Measurements from ENCODE around the gene GRIK4. TPM values are rescaled to one million over a fixed set of nuclear protein-coding genes. Genes with fewer than 3 reads are reported as not detected.

Gene GRIK4
- total RNA-seq, 1 experiment from 2014 or later: 3.3 TPM

DNA sequence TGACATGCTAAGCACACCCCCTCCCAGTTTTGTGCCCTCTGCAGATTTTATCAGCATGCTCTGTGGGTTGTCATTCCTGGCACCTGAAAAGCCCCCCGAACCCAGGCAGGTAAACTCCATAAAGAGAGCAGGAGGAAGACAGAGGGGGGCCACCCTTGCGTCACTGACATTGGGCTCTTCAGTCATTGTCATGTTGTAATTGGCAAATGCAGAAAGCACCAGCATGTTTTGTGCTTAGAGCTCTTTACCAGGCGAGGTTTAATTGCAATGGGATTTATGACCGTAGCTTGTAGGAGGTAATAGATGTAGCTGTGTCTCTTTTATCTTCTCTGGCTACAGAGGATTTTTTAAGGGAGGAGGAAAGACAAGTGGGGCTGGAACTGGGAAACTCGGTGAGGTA lies 201.7 kb downstream of the GRIK4 start (continued):
- no peak for TF ChIP-seq PRRX2 (CRISPR knock-in tag; IDR thresholded peaks at IDR 0.05)
- TF ChIP-seq ZNF263 (CRISPR knock-in tag; IDR thresholded peaks at IDR 0.05; ENCODE audit: low read depth): no peak
- TF ChIP-seq NR3C1 (CRISPR knock-in tag; conservative IDR thresholded peaks at IDR 0.05; ENCODE audit: low read depth): no peak
- no peak for TF ChIP-seq SOX15 (CRISPR knock-in tag; IDR thresholded peaks at IDR 0.05)

DNA sequence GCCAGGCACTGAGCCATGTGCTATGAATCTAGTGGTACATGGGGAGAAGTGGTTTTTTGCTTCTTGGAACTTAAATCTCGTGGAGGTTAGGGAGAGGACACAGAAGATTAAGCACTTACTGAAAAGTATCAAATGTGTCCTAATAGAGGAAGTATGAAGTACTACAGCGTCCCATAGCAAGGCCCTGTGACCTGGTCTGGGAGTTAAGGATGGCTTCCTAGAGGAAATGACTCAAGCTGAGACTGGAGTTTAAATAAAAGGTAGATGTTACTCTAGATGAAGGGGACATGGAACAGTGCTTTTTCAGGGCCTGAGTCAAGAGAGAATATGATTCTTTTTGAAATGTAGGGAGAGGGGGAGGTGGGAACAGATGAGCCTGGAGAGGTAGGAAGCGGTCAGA lies 202.9 kb downstream of the GRIK4 start:
- H3K4me3 Mint-ChIP-seq: no peak overlapping the region
- CTCF ChIA-PET: interaction anchor here (0.9 to 4.0 kb wide), 13 partner anchors 8 to 238 kb away, joined by 3 to 34 read pairs (median 5); partner anchors contain the start of gene GRIK4
- no peak for DNase-seq (ENCODE audit: low spot score)
- POLR2A ChIA-PET: no interaction called here
- H3K27me3 Mint-ChIP-seq (ENCODE audit: low read depth): no peaks in the 10 kb centered on the region; the same call in 1 of the 2 replicates
- H3K4me1 Mint-ChIP-seq: peaks cover 53% of the 10 kb centered on the region
- no peak overlapping the region for H3K27ac Mint-ChIP-seq
- H3K36me3 Mint-ChIP-seq: no peaks in the 10 kb centered on the region
- TF ChIP-seq, protein P1, sequence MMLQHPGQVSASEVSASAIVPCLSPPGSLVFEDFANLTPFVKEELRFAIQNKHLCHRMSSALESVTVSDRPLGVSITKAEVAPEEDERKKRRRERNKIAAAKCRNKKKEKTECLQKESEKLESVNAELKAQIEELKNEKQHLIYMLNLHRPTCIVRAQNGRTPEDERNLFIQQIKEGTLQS (CRISPR knock-in tag; conservative IDR thresholded peaks at IDR 0.05): no peak
- TF ChIP-seq, protein P2, sequence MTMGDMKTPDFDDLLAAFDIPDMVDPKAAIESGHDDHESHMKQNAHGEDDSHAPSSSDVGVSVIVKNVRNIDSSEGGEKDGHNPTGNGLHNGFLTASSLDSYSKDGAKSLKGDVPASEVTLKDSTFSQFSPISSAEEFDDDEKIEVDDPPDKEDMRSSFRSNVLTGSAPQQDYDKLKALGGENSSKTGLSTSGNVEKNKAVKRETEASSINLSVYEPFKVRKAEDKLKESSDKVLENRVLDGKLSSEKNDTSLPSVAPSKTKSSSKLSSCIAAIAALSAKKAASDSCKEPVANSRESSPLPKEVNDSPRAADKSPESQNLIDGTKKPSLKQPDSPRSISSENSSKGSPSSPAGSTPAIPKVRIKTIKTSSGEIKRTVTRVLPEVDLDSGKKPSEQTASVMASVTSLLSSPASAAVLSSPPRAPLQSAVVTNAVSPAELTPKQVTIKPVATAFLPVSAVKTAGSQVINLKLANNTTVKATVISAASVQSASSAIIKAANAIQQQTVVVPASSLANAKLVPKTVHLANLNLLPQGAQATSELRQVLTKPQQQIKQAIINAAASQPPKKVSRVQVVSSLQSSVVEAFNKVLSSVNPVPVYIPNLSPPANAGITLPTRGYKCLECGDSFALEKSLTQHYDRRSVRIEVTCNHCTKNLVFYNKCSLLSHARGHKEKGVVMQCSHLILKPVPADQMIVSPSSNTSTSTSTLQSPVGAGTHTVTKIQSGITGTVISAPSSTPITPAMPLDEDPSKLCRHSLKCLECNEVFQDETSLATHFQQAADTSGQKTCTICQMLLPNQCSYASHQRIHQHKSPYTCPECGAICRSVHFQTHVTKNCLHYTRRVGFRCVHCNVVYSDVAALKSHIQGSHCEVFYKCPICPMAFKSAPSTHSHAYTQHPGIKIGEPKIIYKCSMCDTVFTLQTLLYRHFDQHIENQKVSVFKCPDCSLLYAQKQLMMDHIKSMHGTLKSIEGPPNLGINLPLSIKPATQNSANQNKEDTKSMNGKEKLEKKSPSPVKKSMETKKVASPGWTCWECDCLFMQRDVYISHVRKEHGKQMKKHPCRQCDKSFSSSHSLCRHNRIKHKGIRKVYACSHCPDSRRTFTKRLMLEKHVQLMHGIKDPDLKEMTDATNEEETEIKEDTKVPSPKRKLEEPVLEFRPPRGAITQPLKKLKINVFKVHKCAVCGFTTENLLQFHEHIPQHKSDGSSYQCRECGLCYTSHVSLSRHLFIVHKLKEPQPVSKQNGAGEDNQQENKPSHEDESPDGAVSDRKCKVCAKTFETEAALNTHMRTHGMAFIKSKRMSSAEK (CRISPR knock-in tag; IDR thresholded peaks at IDR 0.05; ENCODE audit: borderline replicate concordance): no peak
- TF ChIP-seq ZNF396 (CRISPR knock-in tag; IDR thresholded peaks at IDR 0.05; ENCODE audit: borderline replicate concordance) (no peak), ZNF263 (CRISPR knock-in tag; IDR thresholded peaks at IDR 0.05; ENCODE audit: low read depth) (no peak)
- TF ChIP-seq, protein P3, sequence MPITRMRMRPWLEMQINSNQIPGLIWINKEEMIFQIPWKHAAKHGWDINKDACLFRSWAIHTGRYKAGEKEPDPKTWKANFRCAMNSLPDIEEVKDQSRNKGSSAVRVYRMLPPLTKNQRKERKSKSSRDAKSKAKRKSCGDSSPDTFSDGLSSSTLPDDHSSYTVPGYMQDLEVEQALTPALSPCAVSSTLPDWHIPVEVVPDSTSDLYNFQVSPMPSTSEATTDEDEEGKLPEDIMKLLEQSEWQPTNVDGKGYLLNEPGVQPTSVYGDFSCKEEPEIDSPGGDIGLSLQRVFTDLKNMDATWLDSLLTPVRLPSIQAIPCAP (CRISPR knock-in tag; IDR thresholded peaks at IDR 0.05): no peak
- no peaks in the 10 kb centered on the region for H3K9me3 Mint-ChIP-seq
- ATAC-seq: no peak

DNA sequence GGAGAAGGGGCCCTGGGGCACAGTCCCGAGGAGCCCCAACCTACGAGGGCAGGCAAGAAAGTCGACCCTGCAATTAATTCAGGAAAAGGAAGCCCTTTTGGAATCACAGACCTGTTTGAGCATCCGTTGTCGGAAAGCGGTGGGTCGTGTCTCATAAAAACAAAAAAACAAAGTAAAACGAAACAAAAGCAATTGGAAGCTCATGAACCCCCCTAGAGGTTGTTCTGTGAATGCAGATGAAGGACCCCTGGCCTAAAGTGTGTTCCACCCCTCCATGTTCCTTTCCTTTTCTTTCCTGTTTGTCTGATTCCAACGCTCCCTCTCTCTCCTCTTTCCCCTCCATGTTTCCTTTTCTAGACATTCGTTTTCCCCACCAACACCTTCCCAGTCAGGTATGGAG lies 203.7 kb downstream of the GRIK4 start:
- Mint-ChIP-seq H3K9me3 (no peaks in the 10 kb centered on the region), H3K27ac (no peak overlapping the region), H3K36me3 (no peaks in the 10 kb centered on the region), H3K27me3 (ENCODE audit: low read depth) (no peaks in the 10 kb centered on the region; the same call in 1 of the 2 replicates), H3K4me3 (no peak overlapping the region), H3K4me1 (peaks cover 55% of the 10 kb centered on the region)
- ATAC-seq (peak; percentile 47), DNase-seq (ENCODE audit: low spot score) (no peak)
- TF ChIP-seq ZNF121 (CRISPR knock-in tag; IDR thresholded peaks at IDR 0.05): no peak
- TF ChIP-seq, protein P4, sequence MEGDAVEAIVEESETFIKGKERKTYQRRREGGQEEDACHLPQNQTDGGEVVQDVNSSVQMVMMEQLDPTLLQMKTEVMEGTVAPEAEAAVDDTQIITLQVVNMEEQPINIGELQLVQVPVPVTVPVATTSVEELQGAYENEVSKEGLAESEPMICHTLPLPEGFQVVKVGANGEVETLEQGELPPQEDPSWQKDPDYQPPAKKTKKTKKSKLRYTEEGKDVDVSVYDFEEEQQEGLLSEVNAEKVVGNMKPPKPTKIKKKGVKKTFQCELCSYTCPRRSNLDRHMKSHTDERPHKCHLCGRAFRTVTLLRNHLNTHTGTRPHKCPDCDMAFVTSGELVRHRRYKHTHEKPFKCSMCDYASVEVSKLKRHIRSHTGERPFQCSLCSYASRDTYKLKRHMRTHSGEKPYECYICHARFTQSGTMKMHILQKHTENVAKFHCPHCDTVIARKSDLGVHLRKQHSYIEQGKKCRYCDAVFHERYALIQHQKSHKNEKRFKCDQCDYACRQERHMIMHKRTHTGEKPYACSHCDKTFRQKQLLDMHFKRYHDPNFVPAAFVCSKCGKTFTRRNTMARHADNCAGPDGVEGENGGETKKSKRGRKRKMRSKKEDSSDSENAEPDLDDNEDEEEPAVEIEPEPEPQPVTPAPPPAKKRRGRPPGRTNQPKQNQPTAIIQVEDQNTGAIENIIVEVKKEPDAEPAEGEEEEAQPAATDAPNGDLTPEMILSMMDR (IDR thresholded peaks at IDR 0.05): peak; percentile 42; the same call in 1 of the 2 replicates
- ChIA-PET POLR2A (no interaction called here), CTCF (interaction anchor here (0.7 to 4.0 kb wide), 27 partner anchors 9 to 237 kb away, joined by 3 to 34 read pairs (median 4); partner anchors contain the start of gene GRIK4)

DNA sequence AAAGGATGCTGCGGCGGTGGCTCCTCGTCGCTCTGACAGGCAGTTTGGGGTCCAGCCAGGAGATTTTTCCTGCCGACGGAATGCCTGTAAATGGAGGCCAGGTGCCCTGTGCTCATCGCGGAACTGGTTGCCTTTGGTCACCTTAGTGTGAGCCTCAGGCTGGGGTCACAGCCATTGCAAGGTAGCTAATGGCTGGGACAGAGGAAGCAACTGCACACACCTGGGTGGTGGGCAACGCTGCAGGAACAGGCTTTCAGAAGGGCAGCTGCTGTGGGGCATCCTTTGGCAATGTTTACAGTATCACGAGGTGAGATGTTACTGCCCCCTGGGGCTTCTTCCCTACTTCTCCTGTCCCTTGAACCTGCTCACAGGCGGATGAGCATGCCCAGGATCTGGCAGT lies 205.5 kb downstream of the GRIK4 start:
- no peaks in the 10 kb centered on the region; the same call in 1 of the 2 replicates for H3K27me3 Mint-ChIP-seq (ENCODE audit: low read depth)
- ChIA-PET POLR2A (no interaction called here), CTCF (interaction anchor here (1.1 to 2.4 kb wide), 5 partner anchors 13 to 40 kb away, joined by 3 to 15 read pairs (median 8); no protein-coding TSS in a partner anchor)
- no peak overlapping the region for H3K4me3 Mint-ChIP-seq
- no peak for DNase-seq (ENCODE audit: low spot score)
- peaks cover 46% of the 10 kb centered on the region for H3K4me1 Mint-ChIP-seq
- no peaks in the 10 kb centered on the region for H3K36me3 Mint-ChIP-seq
- ATAC-seq: no peak
- no peaks in the 10 kb centered on the region for H3K9me3 Mint-ChIP-seq
- H3K27ac Mint-ChIP-seq: no peak overlapping the region
- no peak for TF ChIP-seq OVOL2 (CRISPR knock-in tag; IDR thresholded peaks at IDR 0.05; ENCODE audit: borderline replicate concordance)
- no peak for TF ChIP-seq TP53 (CRISPR knock-in tag; IDR thresholded peaks at IDR 0.05)
- no peak for TF ChIP-seq ZNF396 (CRISPR knock-in tag; IDR thresholded peaks at IDR 0.05; ENCODE audit: borderline replicate concordance)
- TF ChIP-seq ZNF232 (CRISPR knock-in tag; IDR thresholded peaks at IDR 0.05): no peak
- TF ChIP-seq FOXJ3 (CRISPR knock-in tag; IDR thresholded peaks at IDR 0.05; ENCODE audit: borderline replicate concordance): no peak
- TF ChIP-seq, protein P1 (CRISPR knock-in tag; conservative IDR thresholded peaks at IDR 0.05): no peak
- TF ChIP-seq TEAD1 (CRISPR knock-in tag; IDR thresholded peaks at IDR 0.05): no peak
- no peak for TF ChIP-seq MYBL2 (CRISPR knock-in tag; IDR thresholded peaks at IDR 0.05)
- TF ChIP-seq, protein P5, sequence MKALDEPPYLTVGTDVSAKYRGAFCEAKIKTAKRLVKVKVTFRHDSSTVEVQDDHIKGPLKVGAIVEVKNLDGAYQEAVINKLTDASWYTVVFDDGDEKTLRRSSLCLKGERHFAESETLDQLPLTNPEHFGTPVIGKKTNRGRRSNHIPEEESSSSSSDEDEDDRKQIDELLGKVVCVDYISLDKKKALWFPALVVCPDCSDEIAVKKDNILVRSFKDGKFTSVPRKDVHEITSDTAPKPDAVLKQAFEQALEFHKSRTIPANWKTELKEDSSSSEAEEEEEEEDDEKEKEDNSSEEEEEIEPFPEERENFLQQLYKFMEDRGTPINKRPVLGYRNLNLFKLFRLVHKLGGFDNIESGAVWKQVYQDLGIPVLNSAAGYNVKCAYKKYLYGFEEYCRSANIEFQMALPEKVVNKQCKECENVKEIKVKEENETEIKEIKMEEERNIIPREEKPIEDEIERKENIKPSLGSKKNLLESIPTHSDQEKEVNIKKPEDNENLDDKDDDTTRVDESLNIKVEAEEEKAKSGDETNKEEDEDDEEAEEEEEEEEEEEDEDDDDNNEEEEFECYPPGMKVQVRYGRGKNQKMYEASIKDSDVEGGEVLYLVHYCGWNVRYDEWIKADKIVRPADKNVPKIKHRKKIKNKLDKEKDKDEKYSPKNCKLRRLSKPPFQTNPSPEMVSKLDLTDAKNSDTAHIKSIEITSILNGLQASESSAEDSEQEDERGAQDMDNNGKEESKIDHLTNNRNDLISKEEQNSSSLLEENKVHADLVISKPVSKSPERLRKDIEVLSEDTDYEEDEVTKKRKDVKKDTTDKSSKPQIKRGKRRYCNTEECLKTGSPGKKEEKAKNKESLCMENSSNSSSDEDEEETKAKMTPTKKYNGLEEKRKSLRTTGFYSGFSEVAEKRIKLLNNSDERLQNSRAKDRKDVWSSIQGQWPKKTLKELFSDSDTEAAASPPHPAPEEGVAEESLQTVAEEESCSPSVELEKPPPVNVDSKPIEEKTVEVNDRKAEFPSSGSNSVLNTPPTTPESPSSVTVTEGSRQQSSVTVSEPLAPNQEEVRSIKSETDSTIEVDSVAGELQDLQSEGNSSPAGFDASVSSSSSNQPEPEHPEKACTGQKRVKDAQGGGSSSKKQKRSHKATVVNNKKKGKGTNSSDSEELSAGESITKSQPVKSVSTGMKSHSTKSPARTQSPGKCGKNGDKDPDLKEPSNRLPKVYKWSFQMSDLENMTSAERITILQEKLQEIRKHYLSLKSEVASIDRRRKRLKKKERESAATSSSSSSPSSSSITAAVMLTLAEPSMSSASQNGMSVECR (CRISPR knock-in tag; IDR thresholded peaks at IDR 0.05; ENCODE audit: borderline replicate concordance): no peak
- TF ChIP-seq ZBTB21 (CRISPR knock-in tag; IDR thresholded peaks at IDR 0.05; ENCODE audit: borderline replicate concordance): no peak

Measured in WTC11 (cell line).